ENCODE results near the gene QTRT2.

DNA sequence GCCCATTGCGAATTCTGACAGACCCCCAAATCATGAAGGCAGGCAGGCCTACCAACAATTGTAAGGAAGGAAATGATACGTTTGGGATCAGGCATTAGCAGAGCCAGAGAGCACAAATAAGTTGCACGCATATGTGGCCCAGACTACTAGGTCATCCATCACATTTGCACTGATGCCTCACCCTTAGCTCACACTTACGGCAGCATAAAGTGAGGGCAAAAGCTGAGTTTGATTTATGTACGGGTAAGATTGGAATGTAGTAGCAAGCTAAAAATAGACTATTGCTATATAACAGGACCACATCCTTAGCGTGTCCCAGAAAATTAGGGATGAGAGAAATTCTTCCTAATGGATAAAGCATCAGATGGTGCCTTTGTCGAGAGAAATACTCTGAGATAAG is 58.6 kb downstream of the QTRT2 start:
- no peak for TF ChIP-seq CTCF (IDR thresholded peaks at IDR 0.05)
- no peak for TF ChIP-seq POLR2AphosphoS5 (IDR thresholded peaks at IDR 0.05)
- TF ChIP-seq POLR2A (IDR thresholded peaks at IDR 0.05) = no peak
